Sigmoid colon (tissue), 7 donors: ENCODE data around the gene DOK6. TPM values are rescaled to one million over a fixed set of nuclear protein-coding genes. Genes with fewer than 3 reads are reported as not detected.

ENCODE experiments used
- DNase-seq: peaks from one replicate; pipeline ENCODE4 v3.0.0-alpha.2; 2019
- H3K27ac ChIP-seq, 4 donors: fragments of 200-600 bp; sonication (generic); one replicate each; pipeline ENCODE4 v1.5.1; 2016 to 2019; ENCODE audit warnings: mild to moderate bottlenecking in 1 of 4
- H3K27me3 ChIP-seq, 3 donors: fragments of 200-600 bp; sonication (generic); one replicate each; pipeline ENCODE4 v1.5.1; 2019; ENCODE audit warnings: mild to moderate bottlenecking in 1 of 3
- H3K36me3 ChIP-seq, 4 donors: fragments of 200-600 bp; sonication (generic); one replicate each; pipeline ENCODE4 v1.5.1; 2016 to 2019
- H3K4me1 ChIP-seq, 4 donors: fragments of 200-600 bp; sonication (generic); one replicate each; pipeline ENCODE4 v1.5.1; 2017 to 2019
- H3K4me3 ChIP-seq, 4 donors: fragments of 200-600 bp; sonication (generic); one replicate each; pipeline ENCODE4 v1.5.1; 2017 to 2019; ENCODE audit warnings: mild to moderate bottlenecking in 2 of 4, moderate library complexity in 1 of 4
- H3K9me3 ChIP-seq, 4 donors: fragments of 200-600 bp in 3 of 4; sonication (generic) in 3 of 4; one replicate each; pipeline versions ENCODE4 v1.5.1 to v1.6.1; 2013 to 2019
- EP300 ChIP-seq, 4 donors: sonication (generic); formaldehyde crosslinking; IDR thresholded peaks; one replicate each; pipeline ENCODE4 v1.6.1; 2017; ENCODE audit warnings: antibody characterized with exemption in 4 of 4
- POLR2A ChIP-seq, 2 donors: fragments of 450-650 bp; IDR thresholded peaks; one replicate each; pipeline ENCODE4 v1.6.1; 2016; ENCODE audit warnings: antibody characterized with exemption in 2 of 2, mild to moderate bottlenecking in 2 of 2, moderate library complexity in 2 of 2
- POLR2AphosphoS5 ChIP-seq, 4 donors: sonication (generic); formaldehyde crosslinking; IDR thresholded peaks; one replicate each; pipeline ENCODE4 v1.6.1; 2017; ENCODE audit warnings: antibody characterized with exemption in 4 of 4
- WGBS, 2 donors: extraction: QIAGEN DNeasy Blood & Tissue Kit; methylation state at CpG; one replicate each; pipeline ENCODE4 v1.1.7; 2013; 5-methylcytosine and 5-hydroxymethylcytosine counted together
- intact Hi-C: fragments of 100-400 bp; cut with DNase I; formaldehyde crosslinking; loops from one replicate; pipeline ENCODE4 v1.15.1; 2023
- polyA plus RNA-seq, 3 donors: library from polyadenylated mRNA; stranded (reverse); fragments of 200-250 nt; gene quantifications; one replicate each; pipeline ENCODE4 v1.2.3, GENCODE V29; 2013
- total RNA-seq, 4 donors: library from RNA; depleted of rRNA; stranded (reverse); fragments of >200 nt; gene quantifications; one replicate each; pipeline ENCODE4 v1.1.0, GENCODE V29; 2016
- TF ChIP-seq, protein P1 (sequence below), 4 experiments: fragments of 450-650 bp in 3 of 4; fragments of 200-600 bp in 1 of 4; IDR thresholded peaks; one replicate each; pipeline ENCODE4 v1.5.1; 2016 to 2019; ENCODE audit warnings: antibody characterized with exemption in 4 of 4, mild to moderate bottlenecking in 3 of 4, moderate library complexity in 2 of 4
- donor health status: healthy with polysubstance abuse.
- donor health status: Bipolar disorder and iron deficiency.
- donor health status: healthy.

DOK6 gene
- total and polyA plus RNA-seq, 7 donors: under 0.01 to 1.9 (median 0.95) TPM

DNA sequence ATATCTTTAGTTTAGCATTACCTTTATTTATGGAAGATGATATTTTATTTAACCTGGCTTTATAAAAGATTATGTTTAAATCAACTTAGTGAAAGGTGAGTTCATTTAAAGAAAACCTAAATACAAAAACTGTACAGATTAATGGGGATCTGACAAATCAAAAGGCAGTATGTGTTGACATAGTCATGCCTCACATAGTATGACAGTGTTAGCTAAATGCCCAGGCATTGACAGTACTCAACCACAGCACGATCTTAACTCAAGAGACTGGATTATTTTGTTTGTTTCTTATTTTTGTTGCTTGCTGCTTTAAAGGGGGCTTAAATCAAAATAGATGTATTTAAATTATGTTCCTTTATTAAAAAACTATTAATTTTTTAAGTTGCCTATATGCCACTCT is 7.8 kb downstream of the DOK6 start:
- 72 to 75% methylated on average over 1 of the region's 1 CpG for WGBS, 2 donors
- Histone ChIP-seq H3K4me3 (no peak overlapping the region), H3K36me3 (no peaks in the 10 kb centered on the region), H3K27me3 (no peaks in the 10 kb centered on the region), H3K9me3 (no peaks in the 10 kb centered on the region), H3K27ac (no peak overlapping the region), H3K4me1 (no peaks in the 10 kb centered on the region)
- no peak for DNase-seq
- intact Hi-C loops: no loop called here
- TF ChIP-seq EP300 (IDR thresholded peaks at IDR 0.05): no peak
- TF ChIP-seq POLR2A (IDR thresholded peaks at IDR 0.05): no peak
- TF ChIP-seq, protein P1, sequence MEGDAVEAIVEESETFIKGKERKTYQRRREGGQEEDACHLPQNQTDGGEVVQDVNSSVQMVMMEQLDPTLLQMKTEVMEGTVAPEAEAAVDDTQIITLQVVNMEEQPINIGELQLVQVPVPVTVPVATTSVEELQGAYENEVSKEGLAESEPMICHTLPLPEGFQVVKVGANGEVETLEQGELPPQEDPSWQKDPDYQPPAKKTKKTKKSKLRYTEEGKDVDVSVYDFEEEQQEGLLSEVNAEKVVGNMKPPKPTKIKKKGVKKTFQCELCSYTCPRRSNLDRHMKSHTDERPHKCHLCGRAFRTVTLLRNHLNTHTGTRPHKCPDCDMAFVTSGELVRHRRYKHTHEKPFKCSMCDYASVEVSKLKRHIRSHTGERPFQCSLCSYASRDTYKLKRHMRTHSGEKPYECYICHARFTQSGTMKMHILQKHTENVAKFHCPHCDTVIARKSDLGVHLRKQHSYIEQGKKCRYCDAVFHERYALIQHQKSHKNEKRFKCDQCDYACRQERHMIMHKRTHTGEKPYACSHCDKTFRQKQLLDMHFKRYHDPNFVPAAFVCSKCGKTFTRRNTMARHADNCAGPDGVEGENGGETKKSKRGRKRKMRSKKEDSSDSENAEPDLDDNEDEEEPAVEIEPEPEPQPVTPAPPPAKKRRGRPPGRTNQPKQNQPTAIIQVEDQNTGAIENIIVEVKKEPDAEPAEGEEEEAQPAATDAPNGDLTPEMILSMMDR (IDR thresholded peaks at IDR 0.05): no peak
- no peak for TF ChIP-seq POLR2AphosphoS5 (IDR thresholded peaks at IDR 0.05)

DNA sequence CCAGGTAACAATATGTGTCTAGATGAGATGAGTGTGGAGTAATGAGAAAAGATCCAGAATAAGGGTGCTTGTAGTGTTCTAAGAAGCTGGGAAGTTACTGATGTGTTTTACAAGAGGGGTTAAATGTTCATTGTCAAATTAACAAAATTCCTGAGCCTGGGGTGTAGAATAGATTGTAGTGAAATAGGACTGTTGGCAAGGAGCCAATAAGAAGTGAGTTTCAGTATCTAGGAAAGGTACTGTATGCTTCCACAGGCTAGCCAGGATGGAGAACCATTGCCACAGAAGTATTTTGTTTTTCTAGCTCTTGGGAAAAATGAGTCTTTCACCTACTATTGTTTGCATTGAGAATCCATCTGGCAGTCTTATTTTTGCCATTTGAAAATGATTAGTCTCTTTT is 10.5 kb downstream of the DOK6 start:
- H3K4me3 ChIP-seq: no peak overlapping the region
- intact Hi-C loops: no loop called here
- no peaks in the 10 kb centered on the region for H3K36me3 ChIP-seq
- no peaks in the 10 kb centered on the region for H3K4me1 ChIP-seq
- TF ChIP-seq, protein P1 (IDR thresholded peaks at IDR 0.05): no peak
- no peak for TF ChIP-seq EP300 (IDR thresholded peaks at IDR 0.05)
- TF ChIP-seq POLR2AphosphoS5 (IDR thresholded peaks at IDR 0.05): no peak
- no peak for TF ChIP-seq POLR2A (IDR thresholded peaks at IDR 0.05)
- H3K27me3 ChIP-seq: no peaks in the 10 kb centered on the region
- no peaks in the 10 kb centered on the region for H3K9me3 ChIP-seq
- H3K27ac ChIP-seq: no peak overlapping the region
- DNase-seq: no peak

DNA sequence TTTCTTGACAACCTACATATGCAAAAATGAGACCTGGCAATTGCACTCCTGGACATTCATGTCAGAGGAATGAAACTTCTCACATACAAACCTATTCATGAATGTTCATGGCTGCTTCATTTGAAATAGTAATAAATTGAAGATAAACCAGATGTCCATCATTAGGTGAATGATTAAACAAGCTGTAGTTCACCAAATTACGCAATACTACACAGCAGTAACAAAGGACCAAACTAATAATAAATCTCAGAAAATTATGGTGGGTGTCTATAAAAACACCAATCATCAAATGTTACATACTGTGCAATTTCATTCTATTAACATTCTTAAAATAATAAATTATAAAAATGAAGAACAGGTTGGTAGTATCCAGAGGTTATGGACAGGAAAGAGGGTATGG is 13.5 kb downstream of the DOK6 start:
- intact Hi-C loops: no loop called here
- Histone ChIP-seq H3K4me3 (no peak overlapping the region), H3K4me1 (no peaks in the 10 kb centered on the region), H3K27ac (no peak overlapping the region), H3K9me3 (no peaks in the 10 kb centered on the region), H3K36me3 (no peaks in the 10 kb centered on the region), H3K27me3 (no peaks in the 10 kb centered on the region)
- DNase-seq: no peak
- WGBS, 2 donors: 79 to 83% methylated on average over 1 of the region's 1 CpG
- TF ChIP-seq POLR2AphosphoS5 (IDR thresholded peaks at IDR 0.05) (no peak), POLR2A (IDR thresholded peaks at IDR 0.05) (no peak), EP300 (IDR thresholded peaks at IDR 0.05) (no peak)
- TF ChIP-seq, protein P1 (IDR thresholded peaks at IDR 0.05): no peak

DNA sequence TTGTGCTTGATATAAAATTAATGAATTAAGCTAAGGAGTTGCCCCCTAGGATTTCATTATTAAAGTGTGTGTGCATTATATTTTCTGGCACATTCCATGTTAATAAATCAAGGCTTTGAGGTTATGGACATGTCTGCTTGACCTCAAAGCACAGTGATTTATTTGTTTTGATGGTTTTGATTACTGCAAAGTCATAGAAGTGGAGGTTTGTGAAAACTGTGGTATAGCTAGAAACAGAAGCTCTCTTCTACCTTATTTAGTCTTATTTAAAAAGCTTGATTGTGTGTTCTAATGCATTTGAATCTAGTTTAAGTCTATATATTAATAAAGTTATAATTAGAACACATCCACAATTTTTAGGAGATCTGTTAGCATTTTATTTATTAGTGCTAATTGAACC is 32.2 kb downstream of the DOK6 start:
- intact Hi-C loops: no loop called here
- Histone ChIP-seq H3K4me1 (no peaks in the 10 kb centered on the region), H3K27ac (no peak overlapping the region), H3K9me3 (no peaks in the 10 kb centered on the region), H3K36me3 (no peaks in the 10 kb centered on the region), H3K27me3 (no peaks in the 10 kb centered on the region), H3K4me3 (no peak overlapping the region)
- TF ChIP-seq, protein P1 (IDR thresholded peaks at IDR 0.05): no peak
- TF ChIP-seq POLR2A (IDR thresholded peaks at IDR 0.05) (no peak), EP300 (IDR thresholded peaks at IDR 0.05) (no peak), POLR2AphosphoS5 (IDR thresholded peaks at IDR 0.05) (no peak)
- DNase-seq: no peak

DNA sequence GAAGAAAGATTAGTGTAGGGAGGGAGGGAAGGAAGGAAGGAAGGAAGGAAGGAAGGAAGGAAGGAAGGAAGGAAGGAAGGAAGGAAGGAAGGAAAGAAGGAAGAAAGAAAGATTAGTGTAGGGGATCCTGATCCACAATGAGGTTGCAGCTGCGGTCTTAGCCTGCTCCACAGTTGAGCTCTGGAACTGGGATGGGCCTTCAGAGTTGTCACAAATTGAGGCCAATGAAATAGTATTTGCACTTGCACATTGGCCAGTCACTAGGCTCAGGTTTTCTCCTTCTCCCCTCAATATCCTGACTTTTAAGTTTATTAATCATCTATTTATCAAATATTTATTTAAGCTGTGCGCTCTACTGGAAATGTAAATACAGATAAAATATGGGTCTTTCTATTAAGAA is 34.3 kb downstream of the DOK6 start:
- Histone ChIP-seq H3K4me1 (no peaks in the 10 kb centered on the region), H3K9me3 (peaks cover 0 to 7% (median 1%) of the 10 kb centered on the region in 4 donors), H3K27ac (no peak overlapping the region), H3K4me3 (no peak overlapping the region), H3K36me3 (no peaks in the 10 kb centered on the region), H3K27me3 (no peaks in the 10 kb centered on the region)
- 90 to 92% methylated on average over 2 of the region's 2 CpGs for WGBS, 2 donors
- intact Hi-C loops: no loop called here
- no peak for TF ChIP-seq EP300 (IDR thresholded peaks at IDR 0.05)
- TF ChIP-seq POLR2AphosphoS5 (IDR thresholded peaks at IDR 0.05): no peak
- TF ChIP-seq POLR2A (IDR thresholded peaks at IDR 0.05): no peak
- TF ChIP-seq, protein P1 (IDR thresholded peaks at IDR 0.05): no peak
- no peak for DNase-seq
